AG08396 (cell line): ENCODE data around the gene EPB41L2.

Experiments used
- DNase-seq: peaks from one replicate; pipeline ENCODE4 v3.0.0; 2012; ENCODE audit warnings: low spot score, mixed read lengths

Gene EPB41L2

DNA sequence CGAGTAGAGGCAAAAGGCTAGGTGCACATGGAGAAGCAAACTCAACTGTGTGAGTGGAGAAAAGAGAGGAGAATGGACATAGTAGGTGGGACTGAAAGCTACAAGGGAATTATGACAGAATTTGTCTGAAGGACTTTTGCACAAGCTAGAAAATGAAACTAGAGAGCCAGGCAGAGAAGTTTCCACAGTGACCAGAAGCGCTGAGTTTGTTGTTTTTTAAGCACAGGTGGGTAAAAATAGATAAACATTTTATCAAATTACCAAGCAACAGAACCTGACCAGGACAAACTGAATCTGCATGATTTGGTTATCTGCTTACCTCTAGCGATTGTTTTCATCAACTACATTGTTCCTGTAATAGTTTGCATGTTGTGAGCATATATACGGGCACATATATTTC, 197.3 kb downstream of the EPB41L2 start:
- no peak for DNase-seq

DNA sequence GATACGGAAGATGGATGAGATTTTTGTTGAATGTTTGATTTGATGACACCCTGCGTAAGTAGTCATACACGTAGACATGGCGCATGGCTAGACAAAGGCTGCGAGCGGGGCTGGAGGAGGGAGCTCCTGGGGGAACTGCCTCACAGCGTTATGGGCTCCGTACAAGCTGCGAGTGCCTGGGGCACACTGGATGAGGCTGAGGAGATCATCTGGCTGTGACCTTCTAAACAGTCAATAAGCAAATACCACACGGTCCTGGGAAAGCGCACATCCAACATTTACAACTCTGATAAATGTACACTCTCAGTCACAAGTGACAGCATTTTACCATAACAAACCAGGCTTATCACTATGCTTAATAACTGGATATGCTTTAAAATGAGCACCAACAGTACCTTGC, 198.7 kb downstream of the EPB41L2 start:
- no peak for DNase-seq

DNA sequence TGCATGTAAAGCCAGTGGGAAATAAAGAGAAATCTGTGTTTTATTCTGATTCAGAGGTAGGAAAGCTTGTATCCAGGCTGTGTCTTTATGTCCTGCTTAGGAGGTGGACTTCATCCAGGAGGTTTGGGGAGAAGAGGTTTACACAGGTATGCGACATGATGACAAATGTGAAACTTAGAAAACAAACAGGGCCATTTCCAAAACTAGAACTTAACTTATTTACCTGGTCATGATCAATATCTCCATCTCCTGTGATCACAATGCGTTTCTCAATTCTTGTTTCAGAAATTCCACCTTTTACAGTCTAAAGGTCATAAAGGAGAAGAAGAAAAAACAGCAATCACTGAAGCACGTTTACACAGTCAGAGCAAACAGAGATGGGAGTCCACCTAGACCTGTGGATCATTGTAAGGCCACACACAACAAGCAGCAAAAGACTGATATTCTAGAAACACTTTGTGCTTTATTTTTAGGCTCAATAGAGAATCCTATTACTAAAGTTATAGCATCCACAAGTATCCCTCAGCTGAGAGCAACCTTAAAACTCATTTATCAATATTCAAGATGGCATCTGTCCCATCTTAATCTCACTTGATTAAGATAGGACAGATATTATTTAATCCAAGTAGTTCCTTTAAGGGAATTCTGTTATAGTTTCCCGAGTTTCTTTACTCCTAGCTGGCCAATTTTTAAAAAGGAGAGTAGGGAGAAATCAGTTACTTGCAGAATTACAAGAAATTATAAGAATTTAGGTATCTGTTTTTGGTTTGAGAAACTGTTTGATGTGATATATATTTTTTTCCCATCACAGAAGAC, 199.4 kb downstream of the EPB41L2 start:
- no peak for DNase-seq

DNA sequence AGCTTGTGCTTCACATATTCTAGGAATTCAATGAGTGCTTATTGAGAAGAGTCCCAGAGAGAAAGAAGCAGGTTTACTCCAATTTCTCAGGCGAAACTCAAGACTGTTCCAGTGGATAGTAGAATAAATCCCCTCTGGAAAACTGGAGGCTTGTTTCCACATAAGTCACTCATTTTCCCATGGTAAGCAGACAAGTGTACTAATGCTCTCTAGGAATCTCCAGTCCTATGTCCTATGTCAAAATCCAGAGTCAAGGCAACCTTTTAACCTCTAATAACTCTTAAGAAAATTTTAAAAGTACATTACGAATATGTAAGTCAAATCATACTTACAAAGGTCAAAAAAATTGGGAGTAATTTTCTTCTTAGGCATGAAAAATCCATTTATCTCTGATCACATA, 200.7 kb downstream of the EPB41L2 start:
- no peak for DNase-seq

DNA sequence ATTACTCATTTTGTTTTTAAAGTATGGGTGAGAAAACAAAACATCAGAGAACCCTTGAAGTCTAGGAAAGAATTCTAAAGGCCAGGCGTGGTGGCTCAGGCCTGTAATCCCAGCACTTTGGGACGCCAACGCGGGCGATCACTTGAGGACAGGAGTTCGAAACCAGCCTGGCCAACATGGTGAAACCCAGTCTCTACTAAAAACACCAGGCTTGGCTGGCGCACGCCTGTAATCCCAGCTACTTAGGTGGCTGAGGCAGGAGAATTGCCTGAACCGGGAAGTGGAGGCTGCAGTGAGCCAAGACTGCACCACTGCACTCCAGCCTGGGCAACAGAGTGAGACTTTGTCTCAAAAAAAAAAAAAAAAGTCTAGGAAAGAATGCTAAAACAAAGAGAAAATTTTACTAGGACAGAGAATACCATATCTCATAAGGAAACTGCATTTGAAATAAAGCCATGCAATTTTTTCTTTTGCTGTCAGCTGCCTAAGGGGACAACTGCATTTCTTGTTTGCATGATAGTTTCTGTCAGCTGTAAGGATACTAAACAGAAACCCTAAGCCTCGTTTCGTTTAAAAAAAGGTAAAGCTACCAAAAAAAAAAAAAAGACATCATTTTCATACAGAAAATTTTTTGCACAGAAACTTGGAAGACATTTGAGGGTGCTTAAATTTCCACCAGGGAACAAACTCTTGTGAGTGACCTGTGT, 203.7 kb downstream of the EPB41L2 start:
- DNase-seq, result no peak

DNA sequence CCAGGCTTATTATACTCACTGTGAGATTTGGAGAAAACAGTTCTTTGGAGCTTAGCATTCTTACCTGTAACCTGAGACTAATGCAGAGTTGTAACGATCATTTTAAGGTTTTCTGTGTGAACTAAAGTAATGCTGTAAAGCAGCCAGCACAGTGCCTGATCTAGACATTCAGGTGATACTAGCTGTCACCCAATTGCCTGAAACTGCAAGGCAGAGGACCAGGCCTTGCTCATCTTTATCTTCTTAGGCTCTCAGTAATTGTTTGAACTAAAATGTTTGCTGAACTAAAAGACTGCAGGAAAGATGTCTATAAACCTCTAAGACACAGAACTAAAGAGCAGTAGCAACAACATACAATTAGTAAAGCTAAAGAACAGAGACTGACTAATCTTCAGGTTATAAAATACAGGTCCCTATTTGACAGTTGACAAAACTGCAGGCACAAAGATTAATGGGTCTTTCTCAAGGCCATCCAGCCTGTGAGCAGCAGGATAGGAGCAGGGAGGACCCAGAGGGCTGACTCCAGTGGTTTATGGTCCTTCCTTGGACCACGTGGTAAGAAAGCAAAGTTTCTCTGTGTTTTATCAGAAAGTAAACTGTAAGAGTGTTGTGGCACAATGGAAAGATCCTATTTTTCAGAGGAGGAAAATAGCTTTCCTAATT, 204.4 kb downstream of the EPB41L2 start:
- no peak for DNase-seq

DNA sequence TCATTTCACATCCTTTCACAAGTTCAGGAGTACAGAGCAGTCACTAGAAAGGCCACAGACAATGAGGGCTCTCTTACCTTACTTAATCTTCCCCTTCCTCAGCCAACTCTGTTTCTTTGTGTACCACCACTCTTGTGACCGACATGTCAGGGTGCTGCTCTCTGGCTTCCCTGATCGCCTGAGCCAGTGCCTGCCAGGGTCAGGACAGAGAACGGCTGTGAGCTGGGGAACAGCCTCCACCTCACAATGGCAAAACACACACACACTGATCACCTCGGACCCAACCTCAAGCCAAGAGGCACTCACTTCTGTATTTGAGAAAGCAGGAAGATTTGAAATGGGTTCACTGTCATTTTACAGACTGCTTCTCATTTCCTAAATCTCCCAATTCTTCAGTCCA, 205.0 kb downstream of the EPB41L2 start:
- DNase-seq, result no peak

DNA sequence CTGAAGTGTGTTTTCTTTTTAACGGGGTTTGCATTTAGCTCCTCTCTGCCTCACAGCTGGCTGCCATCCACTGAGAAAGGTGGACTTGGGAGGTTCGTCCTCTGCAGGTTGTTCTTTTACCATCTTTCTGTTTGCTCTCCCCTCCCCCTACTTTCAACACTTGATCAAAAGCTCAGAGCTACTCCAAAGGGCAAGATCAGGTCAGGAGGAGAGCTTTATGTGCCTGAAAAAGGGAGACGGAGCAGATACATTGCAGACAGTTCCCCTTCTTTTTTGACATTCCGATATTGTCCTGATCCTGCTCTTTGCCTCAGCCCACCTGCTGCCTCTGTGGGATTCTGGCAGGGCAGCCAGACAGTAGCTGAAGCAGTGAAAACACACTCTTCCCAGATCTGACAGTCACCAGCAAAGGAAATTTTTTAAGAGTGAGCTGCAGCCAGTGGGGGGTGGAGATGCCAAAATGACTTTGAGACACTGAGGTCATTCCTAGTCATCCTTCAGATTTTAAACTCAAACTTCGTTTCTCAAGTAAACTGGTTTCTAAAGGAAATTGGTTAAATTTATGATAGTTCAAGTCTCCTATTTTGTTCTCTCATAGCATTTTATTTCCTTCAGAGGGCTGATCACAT, 209.4 kb downstream of the EPB41L2 start:
- peak; percentile 51 for DNase-seq

DNA sequence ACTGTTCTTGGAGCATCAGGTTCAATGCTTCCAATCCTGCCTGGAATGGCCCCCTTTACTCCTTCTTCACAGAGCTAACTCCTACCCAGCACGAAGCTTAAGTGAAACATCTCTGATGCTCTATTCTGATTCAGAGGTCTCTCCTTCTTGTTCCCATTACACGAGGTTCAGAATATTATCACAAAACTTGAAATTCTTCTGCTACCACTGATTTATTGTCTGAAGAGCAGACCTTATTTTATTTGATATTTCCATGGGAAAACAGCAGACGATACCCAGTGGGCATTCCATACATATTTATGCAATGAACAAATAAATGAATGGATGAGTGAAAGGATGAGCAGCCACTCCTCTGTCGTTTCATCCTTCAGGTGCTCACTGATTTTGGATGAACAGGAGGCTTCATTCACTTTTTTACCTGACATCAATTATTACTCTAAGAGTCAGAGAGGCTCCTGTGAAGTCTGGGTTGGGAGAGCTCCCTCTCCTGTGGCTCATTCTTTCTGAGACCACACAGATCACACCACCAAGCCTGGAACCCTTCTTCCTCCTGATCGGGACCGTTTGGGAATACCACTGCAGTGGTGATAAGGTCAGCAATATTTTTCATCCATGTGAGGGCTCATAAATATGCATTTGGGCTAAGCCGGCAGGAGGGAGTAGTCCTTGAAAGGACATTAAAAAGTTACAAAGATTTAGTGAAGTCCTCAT, 210.0 kb downstream of the EPB41L2 start:
- DNase-seq, result no peak

DNA sequence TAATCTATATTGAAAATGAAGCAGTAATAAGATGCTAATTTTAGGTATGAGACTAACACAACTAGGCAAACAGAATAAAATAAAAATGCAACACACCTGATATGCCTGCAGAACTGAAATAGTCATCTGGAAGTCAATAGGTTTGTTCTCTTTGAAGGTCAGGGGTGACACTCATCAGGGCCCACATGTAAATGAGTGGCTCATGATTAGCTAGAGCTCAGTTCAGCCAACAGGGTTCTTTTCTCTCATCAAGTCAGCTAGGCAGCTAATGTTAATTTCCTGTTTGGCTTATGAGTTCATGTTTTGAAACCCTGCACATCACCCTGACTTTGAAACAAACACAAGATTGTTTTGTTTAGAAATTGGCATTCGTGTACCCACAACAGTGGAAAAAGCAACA, 212.0 kb downstream of the EPB41L2 start:
- DNase-seq, result no peak

DNA sequence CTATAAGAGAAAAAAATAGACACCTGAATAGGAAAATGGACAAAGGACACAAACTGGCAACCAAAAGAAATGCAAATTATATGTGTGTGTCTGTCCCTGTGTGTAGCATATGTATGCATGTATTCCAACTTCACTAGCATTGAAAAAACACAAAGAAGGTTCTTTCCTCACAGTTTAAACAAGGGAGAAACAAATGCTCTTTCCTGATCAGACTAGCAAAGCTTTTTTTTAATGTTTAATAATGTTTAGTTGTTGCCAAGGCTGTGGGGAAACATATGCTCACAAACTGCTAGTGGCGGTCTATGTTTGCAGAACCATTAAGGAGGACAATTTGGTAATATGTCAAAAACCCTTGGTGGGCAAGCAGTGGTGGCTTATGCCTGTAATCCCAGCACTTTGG, 213.5 kb downstream of the EPB41L2 start:
- no peak for DNase-seq

DNA sequence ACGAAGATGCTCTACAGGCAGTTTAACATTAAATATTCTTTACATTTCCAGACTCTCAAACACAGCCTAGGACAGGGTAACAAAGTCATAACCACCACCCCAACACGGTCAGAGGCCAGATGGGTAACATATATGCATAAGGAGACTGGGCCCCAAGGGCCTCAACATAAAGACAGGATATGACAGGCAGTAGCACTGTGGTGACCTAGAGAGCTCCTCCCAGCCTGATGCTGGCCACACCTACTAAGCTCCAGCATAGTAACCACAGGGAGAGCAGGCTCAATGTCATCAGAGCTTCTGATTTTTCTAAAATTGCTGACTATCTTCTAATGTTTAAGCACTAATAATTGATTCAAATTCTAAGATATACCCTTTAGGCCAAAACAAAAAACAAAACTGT, 214.1 kb downstream of the EPB41L2 start:
- DNase-seq, result no peak

DNA sequence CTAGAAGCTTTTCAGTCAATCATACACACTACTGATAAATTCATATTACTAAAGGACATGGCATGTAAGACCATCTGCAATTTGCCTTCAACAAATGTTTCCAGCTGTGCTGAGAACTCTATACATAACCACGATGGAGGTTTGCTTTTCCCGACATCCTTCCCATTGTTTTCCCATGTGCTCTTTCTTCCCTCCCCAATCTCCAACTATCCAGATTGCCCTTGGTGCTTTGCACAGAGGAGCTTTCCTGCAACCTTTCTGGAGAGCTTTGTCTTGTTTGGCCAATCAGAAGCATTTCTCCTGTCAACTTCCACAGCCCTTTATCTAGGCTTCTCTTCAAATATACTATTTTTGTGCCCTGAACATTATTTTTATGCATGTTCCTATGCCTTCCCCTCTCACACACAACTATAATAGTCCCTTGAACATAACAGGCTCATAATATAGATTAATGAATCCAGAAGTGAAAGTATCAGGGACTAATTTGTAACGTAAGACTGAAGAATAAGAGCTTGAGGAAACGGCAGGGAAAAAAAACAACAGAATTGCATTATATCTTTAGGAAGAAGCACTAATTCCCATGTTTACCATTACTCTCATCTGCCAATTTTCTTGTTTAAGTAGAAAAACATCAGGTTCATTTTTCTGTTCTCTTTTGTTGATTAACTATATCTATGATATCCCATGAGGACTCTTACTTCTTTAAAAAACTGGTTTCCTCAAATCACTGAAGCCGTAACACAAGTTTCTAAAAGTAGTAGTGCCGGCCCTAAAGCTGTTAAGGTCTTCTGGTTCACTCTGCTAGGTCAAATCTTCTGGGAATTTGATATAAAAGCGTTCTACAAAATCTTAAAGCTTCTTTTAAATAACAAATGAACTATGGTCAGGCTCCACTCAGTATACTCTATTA, 215.8 kb downstream of the EPB41L2 start:
- no peak for DNase-seq

DNA sequence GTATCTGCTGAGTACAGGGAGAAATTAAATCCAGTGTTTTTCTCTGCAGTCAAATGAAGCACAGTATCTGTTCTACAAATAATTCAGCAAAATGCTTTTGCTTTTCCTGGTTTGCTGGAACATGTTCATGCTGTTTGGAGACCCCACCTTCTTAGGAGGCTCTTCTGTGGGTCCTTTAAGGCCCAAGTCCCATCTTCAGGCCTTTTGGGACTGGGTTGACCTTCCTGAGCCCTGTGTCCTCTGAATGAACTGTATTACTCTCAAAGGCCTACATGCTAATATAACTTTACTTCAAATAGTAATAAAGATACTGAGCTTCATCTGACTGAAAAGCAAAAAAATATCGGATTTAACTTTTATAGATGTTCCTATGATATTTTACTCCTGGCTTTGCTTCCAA, 216.5 kb downstream of the EPB41L2 start:
- DNase-seq, result no peak

DNA sequence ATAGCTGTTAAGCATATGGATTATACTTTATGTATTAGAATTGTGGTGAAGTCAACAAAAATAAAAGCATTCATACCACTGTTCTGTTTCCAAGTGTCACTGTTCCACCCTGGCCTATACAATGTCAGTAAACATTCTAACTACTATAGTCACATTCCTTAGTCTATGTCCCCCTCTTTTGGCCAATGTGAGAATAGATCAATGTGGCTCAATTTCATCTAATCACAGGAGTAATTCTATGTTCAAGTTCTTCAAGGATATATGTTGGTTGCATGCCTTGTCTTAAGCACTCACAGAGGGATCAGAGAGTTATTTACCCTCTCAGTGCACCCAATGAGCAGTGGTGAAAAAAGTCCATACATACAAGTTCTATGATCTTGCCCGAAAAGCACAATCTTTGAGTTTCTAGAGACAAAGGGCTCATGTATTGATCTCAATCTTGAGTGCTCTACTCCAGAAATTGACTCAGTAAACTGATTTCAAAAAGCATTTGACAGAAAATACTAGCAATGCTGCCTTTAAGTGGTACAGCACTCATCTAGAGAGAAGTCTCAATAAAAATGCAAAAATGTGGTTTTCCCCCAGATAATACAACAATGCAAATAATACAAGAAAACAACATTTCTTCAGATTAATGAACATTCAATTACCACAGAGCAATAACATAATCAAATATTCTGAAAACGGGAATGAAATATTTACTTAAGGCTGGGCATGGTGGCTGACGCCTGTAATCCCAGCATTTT, 219.3 kb downstream of the EPB41L2 start:
- DNase-seq, result peak; percentile 13

DNA sequence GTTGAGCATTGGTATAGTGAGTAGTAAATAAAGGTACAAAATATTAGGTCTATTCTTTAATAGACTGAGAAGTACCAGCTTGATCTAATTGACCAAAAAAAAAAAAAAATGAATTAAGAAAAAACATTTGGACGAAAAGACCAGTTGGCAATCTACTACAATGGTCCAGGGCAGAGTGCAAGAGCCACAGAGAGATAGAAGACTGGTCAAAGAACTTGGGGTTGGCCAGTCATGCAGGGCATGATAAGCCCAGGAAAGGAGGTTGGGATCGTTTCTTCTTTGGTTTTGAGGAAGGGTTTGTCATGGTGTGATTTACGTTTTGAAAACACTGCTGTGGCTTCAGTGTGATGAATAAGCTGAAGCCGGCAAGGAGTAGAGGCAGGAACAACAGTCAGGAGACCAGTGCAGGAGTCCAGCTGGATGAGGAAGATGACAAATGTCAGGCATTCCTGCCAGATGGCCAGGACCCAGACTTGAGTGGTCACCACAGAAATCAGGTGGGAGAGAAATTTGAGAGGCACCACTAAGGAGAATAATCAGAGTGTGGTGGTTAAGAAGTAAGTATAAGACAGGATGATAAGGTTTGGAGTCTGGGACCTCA, 221.8 kb downstream of the EPB41L2 start:
- DNase-seq, result no peak

DNA sequence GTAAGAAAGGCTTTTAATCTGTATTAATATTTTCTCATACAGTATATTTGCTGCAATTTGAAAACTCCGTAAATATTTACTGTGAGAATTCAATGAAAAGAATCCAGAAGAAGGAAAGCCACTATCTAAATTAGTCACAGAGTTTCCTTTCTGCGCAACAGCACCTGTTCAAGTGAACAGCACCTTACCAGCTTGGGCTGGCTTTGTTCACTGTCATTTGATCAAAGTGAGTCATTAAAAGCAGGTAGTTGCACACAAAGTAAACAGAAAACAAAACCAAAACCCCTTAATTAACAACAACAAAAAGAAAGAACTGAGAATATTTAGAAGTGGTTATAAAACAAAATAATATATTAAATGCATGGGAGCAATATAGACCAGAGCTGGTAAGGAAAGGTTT, 223.0 kb downstream of the EPB41L2 start:
- no peak for DNase-seq

DNA sequence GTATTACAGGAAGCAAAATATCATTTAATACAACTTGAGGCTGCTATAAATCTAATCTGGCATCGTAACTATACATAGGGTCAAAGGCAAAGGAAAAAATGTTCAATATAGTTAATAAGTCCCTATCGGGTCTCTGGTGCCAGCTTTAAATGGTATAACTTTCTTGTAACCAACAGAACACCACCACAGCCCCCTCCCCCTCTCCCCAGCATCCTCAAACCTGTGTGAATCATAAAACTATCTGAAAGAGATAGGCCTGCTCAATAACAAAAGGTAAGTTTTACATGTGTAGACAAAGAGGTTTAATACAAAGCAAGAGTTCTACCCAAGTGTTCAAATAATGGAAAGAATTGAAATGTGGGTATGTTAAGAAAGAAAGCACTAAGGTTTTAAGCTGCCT, 223.7 kb downstream of the EPB41L2 start:
- DNase-seq, result no peak

DNA sequence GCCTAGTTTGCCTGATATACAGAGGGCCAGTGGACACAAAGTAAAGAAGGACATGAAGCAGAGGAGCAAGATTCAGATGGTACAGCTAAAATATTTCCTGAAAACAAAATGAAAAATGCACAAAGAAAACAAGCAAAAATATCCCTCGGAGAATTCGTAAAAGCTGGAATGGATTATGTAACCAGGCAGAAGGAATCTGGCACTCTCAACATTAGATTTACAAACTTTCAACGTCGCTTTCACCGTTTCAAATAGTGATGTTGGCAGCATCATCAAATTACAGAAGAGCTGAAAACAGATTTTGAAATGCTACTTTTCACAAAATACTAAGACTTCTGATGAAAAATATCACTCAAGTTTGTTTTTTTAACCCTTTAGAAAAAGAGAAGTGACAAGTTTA, 224.1 kb downstream of the EPB41L2 start:
- no peak for DNase-seq
